Stimulated activated CD8-positive, alpha-beta memory T cell treated with anti-CD3 and anti-CD28 coated beads, Interleukin-12 subunit alpha, Interleukin-12 subunit beta, amount 100 ng/mL, for 4 hours (primary cell): ENCODE results near the gene ING1.
A peak's percentile ranks its signal among the peaks of the same experiment; 100 is the strongest.
"Not testable (repeated sequence)": the region's sequence is repeated elsewhere in the genome, so short reads cannot be mapped to it uniquely, and the experiment has no call there.

Experiments
- DNase-seq: peaks from one replicate; pipeline ENCODE4 v3.0.0-alpha.2; 2020; ENCODE audit warnings: low read depth

ING1 gene

GRCh38 chr13:110715395-110716246, 2.1 kb downstream of the ING1 start:
- peak; percentile 90 for DNase-seq

- no peak for DNase-seq
Measured at GRCh38 chr13:110716247-110716515, 2.7 kb downstream of the ING1 start.

- no peak for DNase-seq
Measured at GRCh38 chr13:110719036-110719710, 5.7 kb downstream of the ING1 start.

- DNase-seq: no peak
Measured at GRCh38 chr13:110722971-110723370, 9.5 kb downstream of the ING1 start.

- DNase-seq: no peak
Measured at GRCh38 chr13:110723598-110723997, 10.1 kb downstream of the ING1 start.

DNA sequence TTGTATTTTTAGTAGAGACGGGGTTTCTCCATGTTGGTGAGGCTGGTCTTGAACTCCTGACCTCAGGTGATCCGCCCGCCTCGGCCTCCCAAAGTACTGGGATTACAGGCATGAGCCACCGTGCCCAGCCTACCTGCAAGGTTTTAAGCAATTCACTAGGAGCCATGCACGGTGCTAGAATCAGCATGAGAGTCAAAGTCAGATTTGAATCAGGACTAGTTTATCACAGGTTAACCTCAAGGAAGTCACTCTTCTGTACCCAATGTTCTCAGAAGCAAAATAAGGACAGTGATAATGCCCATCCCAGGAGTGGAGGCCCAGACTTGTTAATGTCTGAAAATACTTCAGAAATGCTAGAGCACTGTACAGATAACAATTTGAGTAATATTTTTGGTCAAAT, 12.7 kb downstream of the ING1 start:
- not testable (repeated sequence) for DNase-seq

DNA sequence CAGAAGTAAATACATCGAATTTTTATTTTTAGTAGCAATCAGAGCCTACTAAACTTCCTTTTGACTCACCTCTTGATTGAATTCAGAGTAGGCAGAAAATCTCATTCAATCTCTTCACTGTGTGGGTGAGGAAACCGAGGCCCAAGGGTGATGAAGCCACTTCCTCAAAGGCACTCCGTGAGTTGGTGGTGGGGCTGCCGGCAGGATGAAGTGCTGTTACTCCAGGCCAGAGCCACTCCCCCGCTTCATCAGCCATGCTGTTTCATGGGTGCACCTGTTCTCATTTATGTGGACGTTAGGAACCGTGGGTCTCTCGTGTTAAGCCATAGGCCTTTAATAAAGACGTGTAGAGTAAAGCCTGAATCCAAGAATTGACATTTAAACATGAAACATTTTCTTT, 13.2 kb downstream of the ING1 start:
- DNase-seq: peak; percentile 35

DNA sequence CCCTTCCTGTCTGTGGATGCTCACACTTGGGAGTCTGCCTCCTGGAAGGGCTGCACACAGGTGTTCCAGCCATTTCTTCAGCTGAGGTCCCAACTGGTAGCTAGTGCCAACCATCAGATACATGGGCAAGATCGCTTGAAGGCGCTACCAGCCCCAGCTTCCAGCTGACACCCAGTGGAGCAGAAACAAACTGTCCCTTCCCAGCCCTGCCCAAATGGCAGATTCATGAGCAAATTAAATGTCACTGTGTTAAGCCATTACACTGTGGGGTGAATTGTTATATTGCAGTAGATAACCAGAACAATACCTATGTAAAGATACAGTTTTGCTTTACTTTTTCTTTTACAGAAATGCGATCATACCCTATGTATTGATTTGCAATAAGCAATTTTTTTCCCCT, 17.6 kb downstream of the ING1 start:
- no peak for DNase-seq

DNA sequence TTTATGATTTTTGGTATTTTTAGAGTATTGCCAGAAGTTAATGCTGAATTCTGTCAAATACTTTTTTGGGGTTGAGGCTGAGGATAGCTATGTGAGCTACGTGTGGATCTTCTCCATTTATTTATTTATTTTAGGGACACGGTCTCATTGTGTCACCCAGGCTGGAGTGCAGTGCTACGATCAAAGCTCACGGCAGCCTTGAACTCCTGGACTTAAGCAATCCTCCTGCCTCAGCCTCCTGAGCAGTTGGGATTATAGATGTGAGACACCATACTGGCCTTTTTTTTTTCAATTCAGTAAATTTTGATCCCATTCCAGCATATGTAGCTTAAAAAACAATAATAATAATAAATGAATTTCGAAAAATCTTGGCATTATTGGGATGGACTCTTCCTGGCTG, 21.1 kb downstream of the ING1 start:
- no peak for DNase-seq

DNA sequence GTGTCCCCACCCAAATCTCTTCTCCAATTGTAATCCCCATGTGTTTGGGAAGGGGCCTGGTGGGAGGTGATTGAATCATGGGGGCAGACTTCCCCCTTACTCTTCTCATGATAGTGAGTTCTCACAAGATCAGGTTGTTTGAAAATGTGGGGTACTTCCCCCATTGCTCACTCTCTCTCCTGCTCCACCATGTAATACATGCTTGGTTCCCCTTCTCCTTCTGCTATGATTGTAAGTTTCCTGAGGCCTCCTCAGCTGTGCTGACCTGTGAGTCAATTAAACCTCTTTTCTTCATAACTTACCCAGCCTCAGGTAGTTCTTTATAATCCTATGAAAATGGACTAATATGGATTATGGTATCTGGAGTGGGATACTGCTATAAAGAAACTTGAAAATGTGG, 24.1 kb downstream of the ING1 start:
- DNase-seq: no peak

DNA sequence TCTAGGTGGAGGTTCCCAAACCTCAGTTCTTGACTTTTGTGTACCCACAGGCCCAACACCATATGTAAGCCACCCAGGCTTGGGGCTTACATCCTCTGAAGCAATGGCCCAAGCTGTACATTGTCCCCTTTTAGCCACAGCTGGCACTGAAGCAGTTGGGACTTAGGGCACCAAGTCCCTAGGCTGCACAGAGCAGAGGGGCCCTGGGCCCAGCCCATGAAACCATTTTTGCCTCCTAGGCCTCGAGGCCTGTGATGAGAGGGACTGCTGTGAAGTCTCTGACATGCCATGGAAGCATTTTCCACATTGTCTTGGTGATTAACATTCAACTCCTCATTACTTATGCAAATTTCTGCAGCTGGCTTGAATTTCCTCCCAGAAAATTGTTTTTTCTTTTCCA, 30.2 kb downstream of the ING1 start:
- no peak for DNase-seq

DNA sequence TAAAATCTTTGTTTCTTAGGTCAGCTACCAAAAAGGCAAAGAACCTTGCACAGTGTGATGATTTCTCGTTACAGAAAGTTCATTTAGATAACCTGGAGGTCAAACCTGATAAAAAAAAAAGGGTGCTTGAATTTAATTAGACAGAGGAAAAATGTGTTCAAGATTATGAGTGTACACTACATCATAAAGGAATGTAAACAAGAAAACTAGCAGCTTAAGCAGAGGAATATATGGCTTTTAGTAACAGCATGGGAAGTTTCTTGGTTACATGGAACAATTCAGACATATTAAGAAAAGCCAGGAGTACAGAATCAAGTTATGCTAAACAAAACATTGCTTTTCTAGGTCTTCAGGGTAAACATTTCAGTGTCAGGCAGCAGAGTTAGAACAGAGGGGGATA, 32.9 kb downstream of the ING1 start:
- no peak for DNase-seq

DNA sequence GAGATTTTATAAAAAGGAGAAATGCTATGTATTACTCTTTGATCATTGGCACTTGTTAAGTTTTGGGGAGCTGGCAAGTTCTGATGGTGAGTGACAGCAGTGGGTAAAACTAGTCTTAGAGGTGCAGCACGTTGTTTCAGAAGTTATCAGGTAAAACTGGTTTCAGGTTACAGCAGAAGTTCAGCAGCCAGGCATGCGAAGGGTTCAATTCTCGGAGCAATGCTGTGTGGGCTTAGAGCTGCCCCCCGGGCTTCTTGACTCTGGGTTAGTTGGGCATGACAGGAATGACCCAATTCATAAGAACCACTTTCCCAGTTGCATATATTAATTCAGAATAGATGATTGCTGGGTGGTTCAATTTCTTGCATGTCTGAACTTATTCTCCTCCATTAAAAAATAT, 34.8 kb downstream of the ING1 start:
- DNase-seq: no peak

DNA sequence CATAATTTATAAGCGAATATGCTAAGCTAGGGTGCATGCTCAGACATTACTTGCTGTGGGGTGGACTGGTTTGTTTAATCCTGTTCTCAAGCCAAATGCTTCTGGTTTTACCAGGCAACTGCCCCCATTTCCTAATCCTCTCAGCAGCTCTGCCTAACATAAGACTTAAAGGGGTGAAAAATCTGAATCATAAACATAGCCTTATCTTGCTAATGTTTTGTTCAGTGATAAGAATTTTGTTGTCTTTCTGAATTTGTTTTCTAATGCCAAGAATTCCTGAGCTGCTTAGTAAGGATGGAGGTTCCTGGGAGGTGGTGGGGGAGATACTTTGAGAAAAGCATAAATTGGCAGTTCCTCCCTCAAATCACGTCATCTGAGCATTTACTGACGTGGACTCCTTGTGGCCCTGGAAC, 42.7 kb downstream of the ING1 start:
- no peak for DNase-seq

- no peak for DNase-seq
Measured at GRCh38 chr13:110757296-110757695, 43.8 kb downstream of the ING1 start.

DNA sequence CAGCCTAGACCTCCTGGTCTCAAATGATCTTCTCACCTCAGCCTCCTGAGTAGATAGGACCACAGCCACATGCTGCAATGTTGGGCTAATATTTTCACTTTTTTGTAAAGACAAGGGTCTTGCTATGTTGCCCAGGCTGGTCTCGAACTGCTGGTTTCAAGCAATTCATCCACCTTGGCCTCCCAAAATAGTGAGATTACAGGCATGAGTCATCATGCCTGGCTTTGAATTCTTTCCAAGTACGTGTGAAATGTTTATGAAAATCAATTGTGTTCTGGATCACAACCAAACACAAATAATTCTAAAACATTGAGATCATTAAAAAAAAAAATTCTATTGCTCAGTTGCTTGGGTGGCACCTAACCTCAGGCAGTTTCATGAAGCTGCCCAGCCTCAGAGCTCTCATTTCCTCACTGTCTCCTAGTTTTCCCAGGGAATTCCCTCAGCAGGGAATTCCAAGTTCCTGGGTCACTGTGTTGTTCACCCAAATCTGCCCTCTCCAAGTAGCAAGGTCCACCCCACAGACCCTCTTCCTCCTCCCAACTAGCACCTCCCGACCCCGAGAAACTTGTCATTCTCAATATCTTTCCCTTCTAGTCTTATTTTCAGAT, 44.8 kb downstream of the ING1 start:
- DNase-seq: no peak

DNA sequence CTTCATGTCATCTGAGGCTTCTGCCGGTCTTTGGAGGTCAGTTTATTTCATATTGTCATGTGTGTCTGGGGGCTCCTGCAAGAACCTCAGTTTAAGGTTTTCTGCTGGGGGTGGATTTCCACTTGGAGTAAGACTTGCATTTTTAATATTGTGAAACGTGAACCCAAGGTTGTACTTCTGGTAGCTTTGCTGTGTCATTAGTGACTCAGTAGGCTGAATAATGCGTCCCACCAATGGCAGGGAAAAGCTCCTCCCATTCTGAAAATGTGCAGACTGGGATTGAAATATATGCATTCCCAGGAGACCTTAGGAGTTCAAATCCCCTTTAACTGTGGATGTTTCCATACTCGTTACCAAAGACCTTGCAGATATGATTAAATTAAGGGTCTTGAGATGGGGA, 46.2 kb downstream of the ING1 start:
- DNase-seq: no peak

DNA sequence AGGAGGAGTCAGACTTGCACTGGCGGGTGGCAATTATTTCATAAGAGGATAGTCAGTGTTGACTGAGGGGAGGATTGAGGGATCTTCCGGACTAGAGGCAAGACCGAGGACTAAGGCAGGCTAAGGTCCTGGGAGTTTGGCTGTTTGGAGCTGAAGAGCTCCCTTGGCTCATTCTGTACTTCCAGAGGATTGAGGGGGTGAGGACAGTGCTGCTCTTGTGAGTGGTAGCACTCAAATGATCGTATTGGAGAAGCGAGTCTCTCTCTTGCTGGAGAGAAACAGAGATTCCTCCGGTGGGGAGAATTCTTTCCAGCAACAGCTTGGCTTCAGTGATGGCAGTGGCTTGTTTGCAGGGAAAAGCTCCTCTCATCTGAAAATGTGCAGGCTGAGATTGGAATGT, 47.1 kb downstream of the ING1 start:
- no peak for DNase-seq

GRCh38 chr13:110766671-110767430, 53.4 kb downstream of the ING1 start:
- DNase-seq: no peak

DNA sequence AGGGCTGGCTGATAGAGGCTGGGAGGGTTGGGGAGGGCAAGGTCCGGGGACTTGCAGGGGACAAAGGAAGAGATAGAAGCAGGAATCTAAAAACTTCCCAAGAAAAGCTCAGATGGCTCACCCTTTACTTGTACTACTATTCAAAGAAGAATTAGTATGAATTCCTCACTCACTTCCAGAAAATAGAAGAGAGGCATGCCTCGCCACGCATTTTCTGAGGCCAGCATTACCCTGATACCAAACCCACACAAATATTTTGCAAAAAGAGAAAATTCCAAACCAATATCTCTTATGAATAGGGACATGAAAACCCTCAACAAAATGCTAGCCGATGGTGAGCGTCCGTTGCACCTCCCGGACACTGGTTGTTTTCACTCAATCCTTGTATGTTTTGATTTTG, 54.0 kb downstream of the ING1 start:
- no peak for DNase-seq

GRCh38 chr13:110769097-110769496, 55.6 kb downstream of the ING1 start:
- DNase-seq: no peak

GRCh38 chr13:110770678-110771077, 57.2 kb downstream of the ING1 start:
- DNase-seq: no peak

GRCh38 chr13:110771194-110771593, 57.7 kb downstream of the ING1 start:
- no peak for DNase-seq
